HCT116 (cell line): ENCODE measurements around the gene GABBR2. TPM values are rescaled to one million over a fixed set of nuclear protein-coding genes. Genes with fewer than 3 reads are reported as not detected.

Experiments
- ATAC-seq: fragments of 200-7000 bp; cut with Tn5 transposase; 2 replicates; pipeline ENCODE4 v1.9.1; 2020; ENCODE audit warnings: mild to moderate bottlenecking, moderate library complexity
- BruUV-seq: library from RNA; stranded (reverse); fragments of 400-500 nt; replicated peaks from 2 replicates; lab custom pipeline; 2021; lab: Mats Ljungman, UMichigan
- CTCF ChIA-PET: fragments of 300-600 bp; sonication (Branson Sonifier 250); formaldehyde crosslinking; loops from one replicate; lab custom pipeline; 2021; ENCODE audit warnings: antibody characterized with exemption; lab: Charles Lee
- POLR2A ChIA-PET: fragments of 300-600, 350-600 bp; sonication (Branson Sonifier 250); formaldehyde crosslinking; loops from one replicate; lab custom pipeline; 2021; ENCODE audit warnings: antibody characterized with exemption; lab: Charles Lee
- RAD21 ChIA-PET, 2 experiments: fragments of 300-600 bp; sonication (Branson Sonifier 250); formaldehyde crosslinking; loops; one replicate each; lab custom pipeline; 2023; ENCODE audit warnings: low total read pairs in 2 of 2; ENCODE audit not compliant: uncharacterized antibody in 2 of 2, unreplicated experiment in 2 of 2, low non-redundant PET in 1 of 2; lab: Charles Lee
- DNase-seq: peaks from one replicate; pipeline ENCODE4 v3.0.0-alpha.2; 2010; ENCODE audit warnings: low read depth, low spot score
- H2AFZ ChIP-seq: fragments of 200-600 bp; shearing (Covaris generic), sonication (generic); 2 replicates; pipeline ENCODE4 v1.6.1; 2017; ENCODE audit warnings: low read depth, mixed run types, mixed read lengths, antibody characterized with exemption, low read length; ENCODE audit not compliant: poor library complexity, severe bottlenecking
- H3K27ac ChIP-seq: 2 replicates; pipeline ENCODE4 v1.5.1; 2012; ENCODE audit warnings: low read depth, low read length
- H3K27me3 ChIP-seq: fragments of 200-600 bp; sonication (generic); 2 replicates; pipeline ENCODE4 v1.6.1; 2016; ENCODE audit warnings: mixed run types, low read length, mixed read lengths; ENCODE audit not compliant: insufficient read depth
- H3K36me3 ChIP-seq, 2 experiments: fragments of 200-500 bp in 1 of 2; fragments of 200-600 bp in 1 of 2; sonication (Bioruptor generic) in 1 of 2; sonication (generic) in 1 of 2; 2 replicates each; pipeline versions ENCODE4 v1.5.1 to v1.6.1; 2014 to 2016; ENCODE audit warnings: low read length in 2 of 2, inconsistent platforms in 1 of 2, mixed read lengths in 1 of 2, mixed run types in 1 of 2; ENCODE audit not compliant: insufficient read depth in 2 of 2, control insufficient read depth in 1 of 2
- H3K4me1 ChIP-seq, 2 experiments: fragments of 200-600 bp in 1 of 2; sonication (generic) in 1 of 2; 2 replicates each; pipeline versions ENCODE4 v1.5.1 to v1.6.1; 2012 to 2017; ENCODE audit warnings: low read length in 2 of 2, inconsistent platforms in 1 of 2, mild to moderate bottlenecking in 1 of 2, mixed read lengths in 1 of 2, mixed run types in 1 of 2, moderate library complexity in 1 of 2; ENCODE audit not compliant: insufficient read depth in 2 of 2, control insufficient read depth in 1 of 2
- H3K4me2 ChIP-seq: fragments of 200-600 bp; sonication (generic); 2 replicates; pipeline ENCODE4 v1.6.1; 2017; ENCODE audit warnings: mixed run types, low read length, mixed read lengths
- H3K4me3 ChIP-seq, 2 experiments: fragments of 200-600 bp in 1 of 2; sonication (generic) in 1 of 2; replicated peaks in 1 of 2; 2 replicates each; pipeline ENCODE4 v1.5.1; 2011 to 2016; ENCODE audit warnings: low read length in 2 of 2, control low read depth in 1 of 2, low read depth in 1 of 2, mild to moderate bottlenecking in 1 of 2, mixed read lengths in 1 of 2, mixed run types in 1 of 2
- H3K79me2 ChIP-seq: fragments of 200-600 bp; sonication (generic); 2 replicates; pipeline ENCODE4 v1.6.1; 2017; ENCODE audit warnings: mild to moderate bottlenecking, mixed run types, low read length, moderate library complexity, mixed read lengths; ENCODE audit not compliant: insufficient read depth
- H3K9ac ChIP-seq: fragments of 200-600 bp; sonication (generic); 2 replicates; pipeline ENCODE4 v1.6.1; 2016; ENCODE audit warnings: low read length, mixed read lengths
- H3K9me2 ChIP-seq: fragments of 200-600 bp; sonication (generic), shearing (Covaris generic); 2 replicates; pipeline ENCODE4 v1.6.1; 2017; ENCODE audit warnings: mixed run types, mild to moderate bottlenecking, moderate library complexity; ENCODE audit not compliant: insufficient read depth
- H3K9me3 ChIP-seq, 2 experiments: fragments of 200-500 bp in 1 of 2; fragments of 200-600 bp in 1 of 2; sonication (Bioruptor generic) in 1 of 2; sonication (generic) in 1 of 2; 2 replicates each; pipeline ENCODE4 v1.6.1; 2014 to 2017; ENCODE audit warnings: low read length in 2 of 2, mixed read lengths in 2 of 2, inconsistent platforms in 1 of 2, low read depth in 1 of 2, mild to moderate bottlenecking in 1 of 2, mixed run types in 1 of 2, moderate library complexity in 1 of 2; ENCODE audit not compliant: control insufficient read depth in 1 of 2, insufficient read depth in 1 of 2
- H4K20me1 ChIP-seq: fragments of 200-600 bp; sonication (generic), shearing (Covaris generic); 2 replicates; pipeline ENCODE4 v1.6.1; 2017; ENCODE audit warnings: mixed run types, mild to moderate bottlenecking, moderate library complexity; ENCODE audit not compliant: insufficient read depth
- ATF3 ChIP-seq: IDR thresholded peaks from 2 replicates; pipeline ENCODE4 v1.6.1; 2012
- CBX3 ChIP-seq: IDR thresholded peaks from 2 replicates; pipeline ENCODE4 v1.6.1; 2012; ENCODE audit warnings: low read depth
- CTCF ChIP-seq, 3 experiments: fragments of 200-600 bp in 1 of 3; sonication (generic) in 1 of 3; IDR thresholded peaks in 2 of 3; conservative IDR thresholded peaks in 1 of 3; 2 replicates each; pipeline ENCODE4 v1.5.1; 2012 to 2017; ENCODE audit warnings: low read depth in 2 of 3, low read length in 2 of 3, antibody characterized with exemption in 1 of 3, borderline replicate concordance in 1 of 3, control low read depth in 1 of 3, mild to moderate bottlenecking in 1 of 3, mixed read lengths in 1 of 3, mixed run types in 1 of 3, moderate library complexity in 1 of 3; ENCODE audit not compliant: insufficient read depth in 1 of 3
- ELF1 ChIP-seq: IDR thresholded peaks from 2 replicates; pipeline ENCODE4 v1.6.1; 2012; ENCODE audit warnings: low read depth, borderline replicate concordance
- MAX ChIP-seq: IDR thresholded peaks from 2 replicates; pipeline ENCODE4 v1.6.1; 2012
- POLR2AphosphoS5 ChIP-seq: IDR thresholded peaks from 2 replicates; pipeline ENCODE4 v1.6.1; 2011; ENCODE audit warnings: mild to moderate bottlenecking, low read depth, low read length, moderate library complexity
- REST ChIP-seq: IDR thresholded peaks from 2 replicates; pipeline ENCODE4 v1.6.1; 2012; ENCODE audit warnings: low read depth
- SP1 ChIP-seq: IDR thresholded peaks from 2 replicates; pipeline ENCODE4 v1.6.1; 2012; ENCODE audit warnings: low read depth
- YY1 ChIP-seq: IDR thresholded peaks from 2 replicates; pipeline ENCODE4 v1.6.1; 2011; ENCODE audit warnings: low read length, low read depth, moderate library complexity, mild to moderate bottlenecking; ENCODE audit not compliant: insufficient replicate concordance; ENCODE audit errors: extremely low read depth
- ZBTB33 ChIP-seq: IDR thresholded peaks from 2 replicates; pipeline ENCODE4 v1.6.1; 2011; ENCODE audit warnings: mild to moderate bottlenecking, low read length, moderate library complexity; ENCODE audit not compliant: insufficient replicate concordance; ENCODE audit errors: extremely low read depth
- ZNF274 ChIP-seq: fragments of 200-500 bp; sonication (Bioruptor generic); IDR thresholded peaks from 2 replicates; pipeline ENCODE4 v1.6.1; 2014; ENCODE audit warnings: mild to moderate bottlenecking, low read depth, low read length, inconsistent platforms
- intact Hi-C: fragments of 100-400 bp; cut with micrococcal nuclease; formaldehyde crosslinking; loops from 2 replicates; pipeline ENCODE4 v1.10.0; 2022
- total RNA-seq: library from RNA; stranded (reverse); gene quantifications from one replicate; pipeline ENCODE4 v1.2.1, GENCODE V29; 2021; ENCODE audit not compliant: unreplicated experiment

Gene GABBR2
- total RNA-seq, 1 experiment from 2014 or later, result 0.15 TPM

GRCh38 chr9:98602839-98603500 lies 105.8 kb downstream of the GABBR2 start:
- Histone ChIP-seq H4K20me1 (no peaks in the 10 kb centered on the region), H3K27me3 (peaks cover 6% of the 10 kb centered on the region; the same call in 1 of the 2 replicates), H2AFZ (no peak overlapping the region), H3K4me2 (no peak overlapping the region), H3K4me3 (no peak overlapping the region), H3K27ac (no peak overlapping the region), H3K9me3 (no peaks in the 10 kb centered on the region), H3K4me1 (no peaks in the 10 kb centered on the region), H3K79me2 (no peaks in the 10 kb centered on the region), H3K9me2 (no peaks in the 10 kb centered on the region), H3K36me3 (no peaks in the 10 kb centered on the region), H3K9ac (no peak overlapping the region)
- DNase-seq, result no peak
- RAD21 ChIA-PET, result no interaction called here
- POLR2A ChIA-PET, result no interaction called here
- no peak for TF ChIP-seq ATF3
- TF ChIP-seq ELF1, result no peak
- no peak for TF ChIP-seq ZNF274
- TF ChIP-seq REST, result no peak
- no peak for TF ChIP-seq YY1
- TF ChIP-seq CBX3, result no peak
- no peak for TF ChIP-seq MAX
- TF ChIP-seq CTCF (IDR thresholded peaks at IDR 0.05 in 2 of 3, conservative IDR thresholded peaks at IDR 0.05 in 1 of 3; ENCODE audit: borderline replicate concordance in 1 of 3, insufficient read depth in 1 of 3, low read depth in 2 of 3, low read length in 2 of 3), result no peak
- no peak for TF ChIP-seq ZBTB33
- TF ChIP-seq SP1, result no peak
- no peak for TF ChIP-seq POLR2AphosphoS5
- intact Hi-C loops, result no loop called here
- ATAC-seq, result no peak
- CTCF ChIA-PET, result no interaction called here
- BruUV-seq, result no TSS peak
